Neural progenitor cell (in vitro differentiated cells): ENCODE data around the gene PSME4.

Experiments used
- EZH2 ChIP-seq: fragments of 200-600 bp; sonication (generic); IDR thresholded peaks from 2 replicates; pipeline ENCODE4 v1.6.1; 2017; ENCODE audit warnings: antibody characterized with exemption, mild to moderate bottlenecking, moderate library complexity
- TF ChIP-seq, protein P1 (sequence below): fragments of 200-600 bp; sonication (generic); IDR thresholded peaks from 2 replicates; pipeline ENCODE4 v1.5.1; 2017; ENCODE audit warnings: antibody characterized with exemption, mild to moderate bottlenecking

DNA sequence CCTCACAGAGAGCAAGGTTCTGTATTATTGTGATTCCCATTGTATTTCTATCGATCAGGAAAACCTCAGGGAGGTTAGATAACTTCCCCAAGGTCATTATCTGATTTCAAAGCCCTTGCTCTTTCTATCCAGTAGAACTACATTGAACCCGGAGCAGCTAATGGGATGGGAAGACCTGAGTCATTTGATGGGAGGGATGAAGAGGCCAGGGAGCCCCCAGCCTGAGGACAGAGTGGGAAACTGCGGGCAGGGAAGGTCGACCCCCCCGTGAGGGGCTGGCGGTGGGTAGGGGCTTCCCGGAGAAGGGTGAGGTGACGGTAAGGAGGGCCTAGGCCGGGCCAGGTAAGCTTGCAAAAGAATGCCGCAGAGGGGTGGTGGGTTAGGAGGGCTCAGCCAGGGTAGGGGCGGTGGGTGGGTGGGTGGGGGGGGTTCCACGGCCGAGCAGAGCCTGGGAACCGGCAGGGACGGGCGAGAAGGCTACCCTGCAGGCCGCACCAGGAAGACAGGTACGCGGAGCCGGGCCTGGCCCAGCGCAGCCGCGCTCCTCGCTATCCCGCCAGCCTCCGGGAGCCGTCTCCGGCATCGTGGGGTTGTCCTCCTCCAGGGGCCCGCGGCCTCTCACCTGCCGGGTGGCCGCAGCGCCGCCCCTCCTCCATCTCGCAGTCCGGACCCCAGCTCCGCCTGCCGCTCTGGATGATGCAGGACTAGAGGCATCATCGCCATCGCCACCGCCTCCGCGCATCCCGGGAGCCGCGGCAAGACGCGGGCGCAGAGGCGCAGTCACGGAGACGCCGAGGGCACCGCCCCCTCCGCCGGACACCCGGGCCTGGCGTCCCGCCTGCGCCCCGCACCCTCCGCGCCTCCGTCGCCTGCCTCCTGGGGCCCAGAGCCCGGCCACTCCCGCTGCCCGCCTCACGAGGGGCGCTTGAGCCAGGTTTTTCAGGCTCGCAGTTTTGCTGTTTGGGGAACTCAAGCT lies 111.3 kb downstream of the PSME4 start, which contains the start of gene GPR75:
- TF ChIP-seq, protein P1, sequence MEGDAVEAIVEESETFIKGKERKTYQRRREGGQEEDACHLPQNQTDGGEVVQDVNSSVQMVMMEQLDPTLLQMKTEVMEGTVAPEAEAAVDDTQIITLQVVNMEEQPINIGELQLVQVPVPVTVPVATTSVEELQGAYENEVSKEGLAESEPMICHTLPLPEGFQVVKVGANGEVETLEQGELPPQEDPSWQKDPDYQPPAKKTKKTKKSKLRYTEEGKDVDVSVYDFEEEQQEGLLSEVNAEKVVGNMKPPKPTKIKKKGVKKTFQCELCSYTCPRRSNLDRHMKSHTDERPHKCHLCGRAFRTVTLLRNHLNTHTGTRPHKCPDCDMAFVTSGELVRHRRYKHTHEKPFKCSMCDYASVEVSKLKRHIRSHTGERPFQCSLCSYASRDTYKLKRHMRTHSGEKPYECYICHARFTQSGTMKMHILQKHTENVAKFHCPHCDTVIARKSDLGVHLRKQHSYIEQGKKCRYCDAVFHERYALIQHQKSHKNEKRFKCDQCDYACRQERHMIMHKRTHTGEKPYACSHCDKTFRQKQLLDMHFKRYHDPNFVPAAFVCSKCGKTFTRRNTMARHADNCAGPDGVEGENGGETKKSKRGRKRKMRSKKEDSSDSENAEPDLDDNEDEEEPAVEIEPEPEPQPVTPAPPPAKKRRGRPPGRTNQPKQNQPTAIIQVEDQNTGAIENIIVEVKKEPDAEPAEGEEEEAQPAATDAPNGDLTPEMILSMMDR = no peak
- no peak for TF ChIP-seq EZH2
